ENCODE results near the gene E2F6. TPM values are rescaled to one million over a fixed set of nuclear protein-coding genes. Genes with fewer than 3 reads are reported as not detected.

E2F6 gene
- total and polyA plus RNA-seq, 2 of the 8 experiments (the other 6 are each of a cell fraction or from before 2014, with no cell fraction given), result 8.3 to 14.9 TPM

- TF ChIP-seq CHD7 (IDR thresholded peaks at IDR 0.05; ENCODE audit: insufficient replicate concordance, low read length) (no peak), NRF1 (IDR thresholded peaks at IDR 0.05; ENCODE audit: low read depth, low read length) (no peak), NANOG (IDR thresholded peaks at IDR 0.05; ENCODE audit: insufficient read depth, low read depth, low read length, poor library complexity, severe bottlenecking) (no peak), ZNF274 (IDR thresholded peaks at IDR 0.05; ENCODE audit: borderline replicate concordance, extremely low read depth, low read length) (no peak), KDM4A (IDR thresholded peaks at IDR 0.05; ENCODE audit: low read depth, low read length, severe bottlenecking) (no peak)
These were observed 6.1 kb downstream of the E2F6 start (continued) for GRCh38 chr2:11459816-11460215.

All from H1 (cell line).